Kidney (tissue), 22 donors: ENCODE results near the gene SHLD1. TPM values are rescaled to one million over a fixed set of nuclear protein-coding genes. Genes with fewer than 3 reads are reported as not detected.
"Not testable (repeated sequence)": the region's sequence is repeated elsewhere in the genome, so short reads cannot be mapped to it uniquely, and the experiment has no call there.

Experiments used
- DNase-seq, 5 donors: peaks; one replicate each; pipeline ENCODE4 v3.0.0-alpha.2; 2013 to 2020
- FAIRE-seq: peaks from 2 replicates; lab custom pipeline; 2012; peaks lifted over from hg19 to GRCh38; lab: Jason Lieb, UNC
- H3K27ac ChIP-seq, 2 donors: one replicate each; pipeline ENCODE4 v1.7.0; 2013; ENCODE audit warnings: low read depth in 2 of 2, low read length in 2 of 2, inconsistent platforms in 1 of 2
- H3K27me3 ChIP-seq: one replicate; pipeline ENCODE4 v1.7.1; 2013; ENCODE audit warnings: low read length, inconsistent platforms; ENCODE audit not compliant: control insufficient read depth, insufficient read depth
- H3K36me3 ChIP-seq, 3 donors: one replicate each; pipeline versions ENCODE4 v1.7.0 to v1.7.1; 2013; ENCODE audit warnings: low read length in 3 of 3, control low read depth in 1 of 3, inconsistent platforms in 1 of 3; ENCODE audit not compliant: insufficient read depth in 3 of 3, control insufficient read depth in 2 of 3
- H3K4me1 ChIP-seq, 3 donors: one replicate each; pipeline versions ENCODE4 v1.7.0 to v1.7.1; 2013; ENCODE audit warnings: low read length in 3 of 3, inconsistent platforms in 1 of 3, low read depth in 1 of 3; ENCODE audit not compliant: control insufficient read depth in 2 of 3, insufficient read depth in 2 of 3
- H3K4me3 ChIP-seq, 3 donors: one replicate each; pipeline versions ENCODE4 v1.7.0 to v1.8.1; 2013; ENCODE audit warnings: low read length in 3 of 3, control low read depth in 1 of 3, inconsistent platforms in 1 of 3
- H3K9ac ChIP-seq, 3 donors: one replicate each; pipeline versions ENCODE4 v1.7.0 to v1.7.1; 2013; ENCODE audit warnings: low read length in 3 of 3, control low read depth in 1 of 3, inconsistent platforms in 1 of 3
- H3K9me3 ChIP-seq, 3 donors: one replicate each; pipeline versions ENCODE4 v1.7.0 to v1.7.1; 2013; ENCODE audit warnings: low read length in 3 of 3, control low read depth in 1 of 3, inconsistent platforms in 1 of 3; ENCODE audit not compliant: control insufficient read depth in 2 of 3, insufficient read depth in 1 of 3
- intact Hi-C: fragments of 100-400 bp; cut with DNase I; formaldehyde crosslinking; loops from one replicate; pipeline ENCODE4 v1.11.1; 2022
- long read RNA-seq, 10 donors: library from polyadenylated mRNA in 1 of 10; unstranded in 1 of 10; transcript quantifications; one replicate each; pipeline ENCODE4 v2.0.0 and lab custom pipeline, GENCODE V29; 2021 to 2026
- polyA plus RNA-seq: library from polyadenylated mRNA; stranded (reverse); fragments of 350-450 nt; fragmentation: Illumina TruSeq; extraction: RNeasy Lipid Tissue Mini Kit (QIAGEN cat#74804); gene quantifications from one replicate; pipeline ENCODE4 v1.2.3, GENCODE V29; 2014; ENCODE audit warnings: low read depth, low replicate concordance; ENCODE audit not compliant: insufficient read depth
- total RNA-seq: library from RNA; stranded (reverse); fragmentation: NEBNext Ultra II Directional; extraction: Animal tissue kit (Norgen Biotek cat#: 25700); gene quantifications from one replicate; pipeline ENCODE4 v1.2.1, GENCODE V29; 2021
- TF ChIP-seq, protein P1 (sequence below): IDR thresholded peaks from 3 replicates; pipeline ENCODE4 v1.5.1; 2012; ENCODE audit warnings: mild to moderate bottlenecking, moderate library complexity, borderline replicate concordance; ENCODE audit not compliant: insufficient read depth; ENCODE audit errors: extremely low read depth
- donor health status: control.
- donor health status: control.
- donor health status: control.
- donor health status: control.
- donor health status: control.
- donor health status: DM: yes; HTN: yes; CAD: no.
- donor health status: Normal renal cell carcinoma (clear cell type).

SHLD1 gene, protein sequence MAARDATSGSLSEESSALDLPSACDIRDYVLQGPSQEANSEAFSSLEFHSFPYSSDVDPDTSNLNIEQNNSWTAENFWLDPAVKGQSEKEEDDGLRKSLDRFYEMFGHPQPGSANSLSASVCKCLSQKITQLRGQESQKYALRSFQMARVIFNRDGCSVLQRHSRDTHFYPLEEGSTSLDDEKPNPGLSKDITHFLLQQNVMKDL
- total RNA-seq = 6.1 TPM
- polyA plus RNA-seq = 7.2 TPM
- long read RNA-seq, donor 1, partial matches to known transcripts = 0 of 2 reads
- long read RNA-seq, donor 1, other reads (novel, unspliced or antisense) = 0 of 2 reads
- long read RNA-seq, donor 2, partial matches to known transcripts = 0 of 3 reads
- long read RNA-seq, donor 2, other reads (novel, unspliced or antisense) = 0 of 3 reads
- long read RNA-seq, donor 3, transcript SHLD1-201 (3 exons, 1,154 nt) = major isoform, 6 of 6 reads
- long read RNA-seq, donor 3, partial matches to known transcripts = 0 of 6 reads
- long read RNA-seq, donor 3, other reads (novel, unspliced or antisense) = 0 of 6 reads
- long read RNA-seq, donor 4, partial matches to known transcripts = 0 of 4 reads
- long read RNA-seq, donor 4, other reads (novel, unspliced or antisense) = 0 of 4 reads
- long read RNA-seq, donor 5, partial matches to known transcripts = 0 of 3 reads
- long read RNA-seq, donor 5, other reads (novel, unspliced or antisense) = 0 of 3 reads
- long read RNA-seq, donor 6, transcript SHLD1-201 (3 exons, 1,154 nt) = major isoform, 17 of 18 reads
- long read RNA-seq, donor 6, partial matches to known transcripts = 0 of 18 reads
- long read RNA-seq, donor 6, other reads (novel, unspliced or antisense) = 0 of 18 reads
- long read RNA-seq, donor 7, partial matches to known transcripts = 0 of 11 reads
- long read RNA-seq, donor 7, other reads (novel, unspliced or antisense) = 8 of 11 reads
- long read RNA-seq, donor 8, transcript SHLD1-201 (3 exons, 1,154 nt) = major isoform, 6 of 7 reads
- long read RNA-seq, donor 8, partial matches to known transcripts = 0 of 7 reads
- long read RNA-seq, donor 8, other reads (novel, unspliced or antisense) = 0 of 7 reads
- long read RNA-seq, donor 9 = 0 reads
- long read RNA-seq, donor 10, partial matches to known transcripts = 0 of 1 reads
- long read RNA-seq, donor 10, other reads (novel, unspliced or antisense) = 0 of 1 reads

GRCh38 chr20:5749952-5750779 is at the start of gene SHLD1:
TSS of gene SHLD1 (plus strand) at chr20:5750401. CDS start at chr20:5772866, 22,465 bp downstream.
- peak within 1 kb of the TSS; percentile 37 to 48 (median 46) for H3K9ac ChIP-seq
- H3K4me1 ChIP-seq = no peaks in the 10 kb centered on the region
- peak within 1 kb of the TSS; percentile 74 to 86 (median 82) for H3K4me3 ChIP-seq
- DNase-seq = peak; percentile 89 to 96 (median 92)
- TF ChIP-seq, protein P1, sequence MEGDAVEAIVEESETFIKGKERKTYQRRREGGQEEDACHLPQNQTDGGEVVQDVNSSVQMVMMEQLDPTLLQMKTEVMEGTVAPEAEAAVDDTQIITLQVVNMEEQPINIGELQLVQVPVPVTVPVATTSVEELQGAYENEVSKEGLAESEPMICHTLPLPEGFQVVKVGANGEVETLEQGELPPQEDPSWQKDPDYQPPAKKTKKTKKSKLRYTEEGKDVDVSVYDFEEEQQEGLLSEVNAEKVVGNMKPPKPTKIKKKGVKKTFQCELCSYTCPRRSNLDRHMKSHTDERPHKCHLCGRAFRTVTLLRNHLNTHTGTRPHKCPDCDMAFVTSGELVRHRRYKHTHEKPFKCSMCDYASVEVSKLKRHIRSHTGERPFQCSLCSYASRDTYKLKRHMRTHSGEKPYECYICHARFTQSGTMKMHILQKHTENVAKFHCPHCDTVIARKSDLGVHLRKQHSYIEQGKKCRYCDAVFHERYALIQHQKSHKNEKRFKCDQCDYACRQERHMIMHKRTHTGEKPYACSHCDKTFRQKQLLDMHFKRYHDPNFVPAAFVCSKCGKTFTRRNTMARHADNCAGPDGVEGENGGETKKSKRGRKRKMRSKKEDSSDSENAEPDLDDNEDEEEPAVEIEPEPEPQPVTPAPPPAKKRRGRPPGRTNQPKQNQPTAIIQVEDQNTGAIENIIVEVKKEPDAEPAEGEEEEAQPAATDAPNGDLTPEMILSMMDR = no peak
- intact Hi-C loops = no loop called here
- no peaks in the 10 kb centered on the region for H3K36me3 ChIP-seq
- no peak for FAIRE-seq
- H3K9me3 ChIP-seq = no peaks in the 10 kb centered on the region
- no peaks in the 10 kb centered on the region for H3K27me3 ChIP-seq
- H3K27ac ChIP-seq = peak within 1 kb of the TSS; percentile 51 to 90

- H3K9me3 ChIP-seq, DNase-seq, FAIRE-seq, H3K9ac ChIP-seq, H3K36me3 ChIP-seq, H3K4me1 ChIP-seq, intact Hi-C loops, H3K27me3 ChIP-seq, H3K4me3 ChIP-seq, H3K27ac ChIP-seq: not testable (repeated sequence)
Measured at GRCh38 chr20:5702339-5702738, 47.9 kb upstream of the SHLD1 start.

GRCh38 chr20:5703681-5704101 is 46.5 kb upstream of the SHLD1 start:
- Histone ChIP-seq H3K4me3 (no peak overlapping the region), H3K4me1 (no peaks in the 10 kb centered on the region), H3K27me3 (no peaks in the 10 kb centered on the region), H3K9me3 (no peaks in the 10 kb centered on the region), H3K36me3 (no peaks in the 10 kb centered on the region), H3K27ac (no peak overlapping the region), H3K9ac (no peak overlapping the region)
- FAIRE-seq (no peak), DNase-seq (peak in 3 of 5 donors; percentile 18 to 79 (median 76))
- TF ChIP-seq, protein P1 = no peak
- intact Hi-C loops = no loop called here
